ENCODE data around the gene ABCC10.
"Not testable (repeated sequence)": the region's sequence is repeated elsewhere in the genome, so short reads cannot be mapped to it uniquely, and the experiment has no call there.

GRCh38 chr6:43458154-43458553, 30.8 kb downstream of the ABCC10 start:
- TF ChIP-seq, protein P1, sequence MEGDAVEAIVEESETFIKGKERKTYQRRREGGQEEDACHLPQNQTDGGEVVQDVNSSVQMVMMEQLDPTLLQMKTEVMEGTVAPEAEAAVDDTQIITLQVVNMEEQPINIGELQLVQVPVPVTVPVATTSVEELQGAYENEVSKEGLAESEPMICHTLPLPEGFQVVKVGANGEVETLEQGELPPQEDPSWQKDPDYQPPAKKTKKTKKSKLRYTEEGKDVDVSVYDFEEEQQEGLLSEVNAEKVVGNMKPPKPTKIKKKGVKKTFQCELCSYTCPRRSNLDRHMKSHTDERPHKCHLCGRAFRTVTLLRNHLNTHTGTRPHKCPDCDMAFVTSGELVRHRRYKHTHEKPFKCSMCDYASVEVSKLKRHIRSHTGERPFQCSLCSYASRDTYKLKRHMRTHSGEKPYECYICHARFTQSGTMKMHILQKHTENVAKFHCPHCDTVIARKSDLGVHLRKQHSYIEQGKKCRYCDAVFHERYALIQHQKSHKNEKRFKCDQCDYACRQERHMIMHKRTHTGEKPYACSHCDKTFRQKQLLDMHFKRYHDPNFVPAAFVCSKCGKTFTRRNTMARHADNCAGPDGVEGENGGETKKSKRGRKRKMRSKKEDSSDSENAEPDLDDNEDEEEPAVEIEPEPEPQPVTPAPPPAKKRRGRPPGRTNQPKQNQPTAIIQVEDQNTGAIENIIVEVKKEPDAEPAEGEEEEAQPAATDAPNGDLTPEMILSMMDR (IDR thresholded peaks at IDR 0.05; ENCODE audit: low read length): not testable (repeated sequence)
- TF ChIP-seq EZH2 (IDR thresholded peaks at IDR 0.05; ENCODE audit: borderline replicate concordance, low read length): not testable (repeated sequence)

Measured in OCI-LY1 (cell line).